Muscle of arm (tissue), 14 donors: Measurements from ENCODE around the gene KATNAL2. TPM values are rescaled to one million over a fixed set of nuclear protein-coding genes. Genes with fewer than 3 reads are reported as not detected.

Experiments
- DNase-seq: peaks from one replicate; pipeline ENCODE4 v3.0.0-alpha.2; 2013
- long read RNA-seq, 11 donors: transcript quantifications; one replicate each; lab custom pipeline, GENCODE V29; 2026
- polyA plus RNA-seq, 12 donors: library from polyadenylated mRNA; unstranded; fragments of 120-200 nt; gene quantifications; one replicate each; pipeline ENCODE4 v1.2.1, GENCODE V29; 2013; ENCODE audit not compliant: insufficient read length in 12 of 12

KATNAL2 gene
- 10 to 100 TPM in 2 of 12 donors, 1 to 10 TPM in 8, not detected in 2; 6.1 to 13.8 (median 7.8) TPM for polyA plus RNA-seq
- long read RNA-seq, donor 1, result 0 reads
- long read RNA-seq, donor 2, result 0 reads
- long read RNA-seq, donor 3, result 0 reads
- long read RNA-seq, donor 4, result 0 reads
- long read RNA-seq, donor 5, partial matches to known transcripts, result 0 of 21 reads
- long read RNA-seq, donor 5, other reads (novel, unspliced or antisense), result 21 of 21 reads
- long read RNA-seq, donor 6, partial matches to known transcripts, result 0 of 1 reads
- long read RNA-seq, donor 6, other reads (novel, unspliced or antisense), result 0 of 1 reads
- long read RNA-seq, donor 7, result 0 reads
- long read RNA-seq, donor 8, partial matches to known transcripts, result 9 of 23 reads
- long read RNA-seq, donor 8, other reads (novel, unspliced or antisense), result 14 of 23 reads
- long read RNA-seq, donor 9, partial matches to known transcripts, result 117 of 117 reads
- long read RNA-seq, donor 9, other reads (novel, unspliced or antisense), result 0 of 117 reads
- long read RNA-seq, donor 10, result 0 reads
- long read RNA-seq, donor 11, result 0 reads

GRCh38 chr18:46917108-46917802, at the start of gene KATNAL2, which contains the start of gene PIAS2:
KATNAL2 (plus strand) TSS chr18:46917602; CDS start chr18:46946873, 29,271 bp downstream.
PIAS2 (minus strand) TSS chr18:46917507; CDS start chr18:46917345, 162 bp downstream.
- peak; percentile 71 for DNase-seq

GRCh38 chr18:46868169-46868921, 49.1 kb upstream of the KATNAL2 start:
- DNase-seq, result no peak

- no peak for DNase-seq
Observed at GRCh38 chr18:46877329-46877987, 39.9 kb upstream of the KATNAL2 start.

GRCh38 chr18:46883180-46883579, 34.2 kb upstream of the KATNAL2 start:
- DNase-seq, result no peak

- no peak for DNase-seq
Observed at GRCh38 chr18:46886893-46887292, 30.5 kb upstream of the KATNAL2 start.

GRCh38 chr18:46888965-46889364, 28.4 kb upstream of the KATNAL2 start:
- DNase-seq, result no peak

- DNase-seq, result no peak
Observed at GRCh38 chr18:46891742-46892214, 25.6 kb upstream of the KATNAL2 start.

GRCh38 chr18:46892842-46893241, 24.6 kb upstream of the KATNAL2 start:
- DNase-seq, result no peak

- DNase-seq, result no peak
Observed at GRCh38 chr18:46893360-46893759, 24.0 kb upstream of the KATNAL2 start.

GRCh38 chr18:46894124-46894523, 23.3 kb upstream of the KATNAL2 start:
- no peak for DNase-seq

GRCh38 chr18:46899274-46899948, 18.0 kb upstream of the KATNAL2 start:
- DNase-seq, result no peak

- no peak for DNase-seq
Observed at GRCh38 chr18:46903406-46903805, 14.0 kb upstream of the KATNAL2 start.

- no peak for DNase-seq
Observed at GRCh38 chr18:46909497-46909896, 7.9 kb upstream of the KATNAL2 start.

GRCh38 chr18:46910856-46911255, 6.5 kb upstream of the KATNAL2 start:
- no peak for DNase-seq

GRCh38 chr18:46915800-46916550, 1.4 kb upstream of the KATNAL2 start:
- DNase-seq, result no peak

- peak; percentile 31 for DNase-seq
Observed at GRCh38 chr18:46916551-46917107, 773 bp upstream of the KATNAL2 start.

GRCh38 chr18:46917803-46918600, 600 bp downstream of the KATNAL2 start:
- DNase-seq, result peak; percentile 55

GRCh38 chr18:46920067-46920466, 2.7 kb downstream of the KATNAL2 start:
- no peak for DNase-seq

GRCh38 chr18:46920653-46921052, 3.3 kb downstream of the KATNAL2 start:
- DNase-seq, result no peak
